Stimulated activated CD4-positive, alpha-beta T cell treated with anti-CD3 and anti-CD28 coated beads, Interleukin-15, amount 100 ng/mL, for 1 hour (primary cell): Measurements from ENCODE around the gene CADM2.

ENCODE experiments used
- DNase-seq, 2 donors: peaks; one replicate each; pipeline ENCODE4 v3.0.0-alpha.2; 2020; ENCODE audit warnings: low read depth in 1 of 2, low spot score in 1 of 2

CADM2 gene

DNA sequence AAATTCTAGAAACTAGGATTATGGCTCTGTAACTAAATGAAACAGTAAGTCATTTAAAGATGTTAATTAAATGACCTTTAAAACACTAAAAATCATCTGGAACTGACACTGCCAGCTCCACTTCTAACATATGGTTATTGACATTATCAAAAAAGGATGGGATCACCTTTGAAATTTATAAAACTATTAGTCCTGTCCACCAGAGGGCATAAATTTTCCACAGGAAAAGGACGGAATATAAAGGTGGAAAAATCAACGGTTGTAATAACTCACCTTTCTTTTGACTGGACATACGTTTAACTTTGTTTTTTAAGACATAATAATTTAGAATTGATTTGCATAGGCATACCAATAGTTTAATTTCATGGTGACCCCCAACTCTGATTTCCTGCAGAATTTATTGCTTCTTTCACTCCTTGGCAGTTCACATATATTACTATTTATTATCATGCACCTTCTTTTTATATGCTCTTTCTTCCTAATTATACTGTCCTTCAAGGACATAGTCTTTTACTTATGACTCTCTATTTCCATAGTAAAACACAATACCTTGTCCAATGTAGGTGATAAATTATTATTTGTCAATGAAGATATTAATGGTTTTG lies 345.7 kb downstream of the CADM2 start:
- no peak for DNase-seq

DNA sequence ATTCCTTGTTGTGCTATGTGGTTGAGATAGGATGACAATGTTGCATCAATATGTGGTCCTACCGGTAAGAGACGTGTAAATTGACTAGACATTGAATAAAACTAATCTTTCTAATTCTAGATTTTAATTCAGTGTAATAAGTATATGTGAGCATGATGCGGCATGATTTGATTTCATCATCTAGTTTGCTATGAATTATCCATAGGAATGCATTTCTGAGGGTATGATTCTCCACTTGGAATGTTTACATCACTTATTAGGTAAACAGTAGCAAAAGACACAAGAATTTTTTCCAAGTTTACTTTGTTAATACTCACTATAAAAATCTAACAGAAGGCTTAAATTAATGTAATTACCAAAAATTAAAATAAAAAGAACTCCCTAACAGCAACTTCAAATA lies 353.5 kb downstream of the CADM2 start:
- DNase-seq, result no peak

DNA sequence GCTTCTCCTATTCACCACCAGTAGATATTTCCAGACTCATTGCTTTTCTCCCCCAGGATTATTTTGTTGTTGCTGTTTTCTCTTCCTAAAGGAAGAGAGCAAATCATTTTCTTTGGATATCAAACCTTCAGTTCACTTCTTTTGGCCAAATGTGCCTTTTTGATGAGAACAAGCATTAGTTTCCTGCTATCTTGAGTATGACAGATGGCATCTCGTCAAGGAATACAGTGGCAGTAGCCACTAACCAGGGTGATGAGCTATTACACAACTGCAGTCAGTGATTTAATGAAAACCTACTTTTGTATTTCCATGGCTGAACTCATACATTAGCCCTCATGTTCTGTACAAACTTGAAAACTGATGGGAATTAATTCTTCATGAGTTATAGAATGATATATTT lies 354.6 kb downstream of the CADM2 start:
- DNase-seq, result no peak

DNA sequence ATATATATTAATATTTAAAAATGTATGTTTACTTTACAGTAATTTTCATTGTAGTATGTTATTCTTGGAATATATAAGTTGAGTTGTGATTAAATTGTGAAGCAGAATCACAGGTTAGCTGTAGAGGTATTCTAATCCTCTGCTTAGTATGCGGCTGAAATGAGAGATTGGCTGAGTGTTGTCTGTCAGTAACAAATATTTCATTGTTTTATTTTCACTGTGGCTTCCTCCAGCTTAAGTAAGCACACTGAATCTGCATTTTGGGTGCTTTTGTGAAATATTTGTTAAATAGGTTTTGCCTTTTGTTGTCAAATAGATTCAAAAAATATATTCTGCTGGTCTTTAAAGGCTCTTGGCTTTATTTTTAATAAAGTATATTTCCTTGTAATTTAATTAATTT lies 357.5 kb downstream of the CADM2 start:
- DNase-seq, result no peak

DNA sequence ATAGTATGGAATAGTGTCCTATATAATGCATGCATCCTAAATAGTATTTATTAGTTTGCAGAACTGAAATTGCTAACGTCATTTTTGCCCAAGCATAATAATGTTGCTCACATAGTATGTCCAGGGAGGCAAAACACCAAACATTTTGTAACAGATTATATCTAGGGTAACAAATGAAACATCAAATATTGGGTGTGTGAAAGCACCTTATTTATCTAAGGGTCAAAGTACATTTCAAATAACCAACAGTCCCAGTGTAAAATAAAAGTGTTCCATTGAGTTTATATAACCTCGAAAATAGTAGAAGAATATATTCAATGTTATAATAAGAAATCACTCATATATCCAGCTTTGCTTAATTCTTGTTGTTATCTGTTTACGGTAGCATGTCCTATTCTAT lies 363.1 kb downstream of the CADM2 start:
- no peak for DNase-seq

DNA sequence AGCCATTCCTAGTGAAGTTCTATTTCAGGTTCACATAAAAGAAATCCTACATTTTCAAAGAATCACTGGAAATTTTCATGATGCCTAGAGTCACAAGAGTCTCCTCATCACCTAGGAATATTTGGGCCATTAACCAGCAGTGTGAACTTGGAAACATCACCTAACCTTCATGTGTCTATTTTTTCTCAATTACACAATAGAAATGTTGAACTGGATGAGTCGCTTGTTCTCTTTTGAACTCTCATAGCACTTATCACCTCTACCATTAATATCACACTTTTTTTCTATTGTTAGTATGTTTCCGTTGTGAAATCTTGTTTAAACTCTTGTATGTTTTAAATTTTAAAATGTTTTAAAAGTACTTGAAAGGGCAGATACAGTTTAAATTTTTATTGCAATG lies 371.3 kb downstream of the CADM2 start:
- no peak for DNase-seq

DNA sequence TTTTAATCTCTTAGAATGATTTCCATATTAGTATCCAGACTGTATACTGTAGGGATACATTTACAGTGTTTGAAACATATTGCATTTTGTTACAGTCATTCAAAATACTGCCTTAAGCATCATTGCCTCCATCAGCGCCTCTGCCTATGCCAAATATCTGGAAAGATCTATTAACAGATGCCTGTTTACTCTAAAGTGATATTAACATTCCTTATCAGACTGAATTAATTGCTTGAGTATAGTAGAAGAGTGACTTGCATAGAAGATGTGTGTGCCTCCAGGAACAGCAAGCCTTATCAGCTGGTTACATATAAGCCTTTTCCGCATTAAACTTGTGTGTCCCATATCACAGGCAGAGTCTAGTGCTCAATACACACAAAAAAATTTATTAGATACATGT lies 379.1 kb downstream of the CADM2 start:
- no peak for DNase-seq

DNA sequence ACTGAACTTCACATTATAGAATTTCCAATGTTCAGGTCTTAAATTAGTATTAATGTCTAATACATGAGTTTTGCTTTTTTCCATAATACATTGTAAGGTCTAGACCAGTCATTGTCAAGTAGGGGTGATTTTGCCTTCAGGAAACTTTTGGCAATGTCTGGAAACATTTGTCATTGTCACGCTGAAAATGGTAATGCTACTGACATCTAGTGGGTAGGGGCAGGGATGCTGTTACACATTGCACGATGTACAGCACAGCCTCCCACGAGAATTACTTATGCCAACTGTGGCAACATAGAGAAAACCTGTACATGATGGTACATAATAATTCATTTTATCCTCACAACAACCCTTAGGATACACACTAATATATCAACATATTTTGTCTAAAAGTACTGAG lies 384.1 kb downstream of the CADM2 start:
- no peak for DNase-seq

DNA sequence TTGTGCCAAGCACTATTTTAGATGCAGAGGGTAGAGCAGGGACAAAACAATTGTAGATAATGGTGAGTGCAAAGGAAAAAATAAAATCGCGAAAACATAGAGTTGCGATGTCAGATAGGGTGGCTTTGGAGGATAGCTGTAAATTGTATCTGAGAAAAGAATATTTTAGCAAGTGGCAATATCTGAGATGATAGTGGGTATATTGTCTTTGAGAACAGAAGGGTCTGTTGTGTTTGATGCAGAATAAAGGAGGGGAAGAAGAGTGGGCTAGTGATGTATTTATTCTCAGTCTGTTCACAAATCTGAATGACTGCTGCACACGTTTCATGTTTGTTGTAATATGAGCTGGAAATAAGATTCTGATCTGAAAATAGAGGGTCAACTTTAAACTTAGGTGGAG lies 396.8 kb downstream of the CADM2 start:
- no peak for DNase-seq

DNA sequence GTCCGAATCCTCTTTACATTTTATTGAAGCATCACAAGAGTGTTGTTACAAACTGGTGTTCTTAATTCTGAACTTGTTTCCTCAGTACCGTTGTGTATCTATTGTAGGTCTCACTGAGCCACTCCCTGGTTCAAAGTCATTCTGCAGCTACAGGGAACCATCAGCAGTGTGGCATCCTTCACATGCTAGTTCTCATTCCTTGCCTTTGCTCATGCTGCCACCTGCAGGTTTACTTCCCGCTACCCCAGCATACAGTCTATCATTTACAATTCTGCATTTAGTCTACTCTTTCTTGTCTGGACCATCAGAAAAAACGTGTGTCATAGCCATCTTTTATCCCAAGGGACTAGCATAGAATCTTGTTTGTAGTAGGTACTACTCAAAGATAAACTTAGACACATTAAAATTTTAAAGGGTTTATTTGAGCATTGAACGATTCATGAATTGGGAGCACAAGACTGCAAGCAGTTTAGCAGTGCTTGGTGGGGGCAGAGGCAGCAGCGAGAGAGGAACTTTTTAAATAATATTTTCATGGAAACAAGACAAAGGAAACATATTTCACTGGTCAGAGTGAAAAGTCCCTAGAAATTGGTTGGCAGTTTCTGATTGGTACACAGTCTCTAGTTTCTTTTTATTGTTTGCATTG lies 402.1 kb downstream of the CADM2 start:
- DNase-seq, result no peak

DNA sequence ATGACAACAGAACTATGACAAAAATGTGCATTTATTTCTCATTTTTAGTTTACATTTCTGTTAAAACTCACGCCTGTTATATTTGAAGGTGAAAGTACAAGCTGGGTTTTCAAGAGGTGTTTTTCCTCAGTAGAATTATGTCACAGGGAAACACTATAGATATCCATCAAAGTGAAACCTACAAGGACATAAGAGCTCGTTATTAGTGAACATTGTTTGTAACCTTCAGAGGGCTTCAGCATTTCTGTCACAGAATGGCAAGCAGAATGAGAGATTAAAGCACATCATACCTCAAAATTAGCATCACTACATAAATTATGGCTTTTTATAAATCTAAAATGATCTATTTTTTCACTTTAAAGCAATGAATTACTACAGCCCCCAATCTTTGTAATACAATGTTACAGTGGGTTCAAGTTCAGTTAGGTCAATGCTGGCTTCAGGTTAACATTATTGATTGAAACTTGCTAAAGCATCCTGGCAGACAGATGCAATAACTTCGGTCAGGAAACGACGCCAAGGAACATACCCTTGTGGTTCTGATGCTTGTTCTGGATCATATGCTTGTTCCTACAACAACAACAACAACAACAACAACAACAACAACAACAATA lies 405.6 kb downstream of the CADM2 start:
- DNase-seq, result no peak

DNA sequence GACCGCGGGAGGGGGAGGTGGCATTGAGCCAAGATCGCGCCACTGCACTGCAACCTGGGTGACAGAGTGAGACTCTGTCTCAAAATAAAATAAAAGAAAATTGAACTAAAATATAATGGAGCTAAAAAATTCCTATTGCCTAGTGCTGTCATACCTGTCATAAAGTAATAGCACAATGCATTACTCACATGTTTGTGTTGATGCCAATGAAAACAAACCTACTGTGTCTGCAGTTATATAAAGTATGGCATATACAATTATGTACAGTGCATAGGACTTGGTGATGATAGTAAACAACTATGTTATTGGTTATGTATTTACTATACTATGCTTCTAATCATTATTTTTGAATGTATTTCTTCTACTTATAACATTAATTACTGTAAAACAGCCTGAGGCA lies 411.6 kb downstream of the CADM2 start:
- no peak for DNase-seq

DNA sequence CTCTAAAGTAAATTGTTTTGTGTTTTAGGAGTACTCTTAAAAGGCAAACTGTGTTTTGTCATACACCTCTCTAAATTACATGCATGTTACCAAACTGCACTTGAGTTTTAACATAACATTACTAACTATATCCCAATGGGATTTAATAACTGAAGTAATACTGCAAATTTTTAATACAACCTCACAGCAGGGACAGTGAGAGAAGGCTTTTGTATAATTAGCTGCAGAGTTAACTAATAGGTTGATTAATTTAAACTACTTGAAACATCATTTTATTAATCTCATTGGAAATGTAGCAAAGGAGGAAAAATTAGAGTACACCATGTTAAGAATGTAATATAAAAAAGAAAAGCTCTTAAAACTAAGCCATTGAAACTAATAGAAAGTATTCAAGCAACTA lies 417.3 kb downstream of the CADM2 start:
- no peak for DNase-seq

DNA sequence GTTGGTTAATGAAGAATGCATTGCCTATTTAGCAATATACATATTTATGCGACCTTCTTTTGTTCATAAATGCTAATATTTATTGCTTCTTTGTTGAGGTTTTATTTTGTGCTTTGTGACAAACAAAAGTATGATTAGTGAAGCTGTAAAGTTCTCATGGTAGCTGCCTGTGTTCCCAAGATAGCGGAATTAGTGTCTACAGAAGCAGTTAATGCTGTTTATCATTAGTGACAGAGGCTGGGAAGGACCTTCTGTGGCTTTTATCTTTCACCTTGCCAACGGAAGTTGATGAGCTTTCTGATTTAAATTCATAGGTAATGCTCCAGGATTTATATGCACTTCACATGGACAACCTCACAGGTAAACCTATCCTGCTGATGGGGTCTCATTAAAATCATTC lies 418.3 kb downstream of the CADM2 start:
- no peak for DNase-seq

DNA sequence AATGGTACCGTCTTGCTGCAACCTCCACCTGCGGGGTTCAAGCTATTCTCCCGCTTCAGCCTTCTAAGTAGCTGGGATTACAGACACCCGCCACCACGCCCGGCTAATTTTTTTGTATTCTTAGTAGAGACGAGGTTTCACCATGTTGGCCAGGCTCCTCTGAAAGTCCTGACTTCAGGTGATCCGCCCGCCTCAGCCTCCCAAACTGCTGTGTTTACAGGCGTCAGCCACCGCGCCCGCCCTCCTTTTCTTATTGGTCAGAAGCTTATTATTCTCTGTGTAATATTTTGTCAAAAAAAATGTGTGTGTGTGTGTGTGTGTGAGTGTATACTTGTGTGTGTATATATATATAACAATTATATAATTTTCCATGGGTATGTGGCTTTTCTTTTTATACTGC lies 425.6 kb downstream of the CADM2 start:
- no peak for DNase-seq

DNA sequence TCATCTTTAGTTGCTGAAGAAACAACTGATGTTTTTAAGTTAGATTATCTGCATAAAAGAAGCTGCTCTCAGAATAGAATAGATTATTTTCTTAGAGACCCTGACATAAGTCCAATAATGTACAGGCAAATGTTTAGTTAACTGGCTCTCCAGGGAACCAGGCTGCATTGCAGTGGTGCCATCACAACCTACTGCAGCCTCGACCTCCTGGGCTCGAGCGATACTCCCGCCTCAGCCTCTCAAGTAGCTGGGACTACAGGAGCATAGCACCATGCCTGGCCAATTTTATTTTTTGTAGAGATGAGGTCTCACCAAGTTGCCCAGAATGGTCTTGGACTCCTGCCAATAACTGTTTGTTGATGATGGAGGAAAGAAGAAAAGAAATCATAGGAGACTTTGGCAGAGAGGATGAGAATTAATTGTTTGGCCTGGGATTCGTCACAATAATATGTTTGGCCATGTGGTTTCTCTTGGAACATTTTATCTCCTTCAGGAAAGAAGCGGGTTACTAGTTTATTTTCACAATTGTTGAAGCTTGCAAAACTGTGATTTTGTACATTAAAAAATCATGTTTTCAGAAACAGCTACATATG lies 429.2 kb downstream of the CADM2 start:
- no peak for DNase-seq

DNA sequence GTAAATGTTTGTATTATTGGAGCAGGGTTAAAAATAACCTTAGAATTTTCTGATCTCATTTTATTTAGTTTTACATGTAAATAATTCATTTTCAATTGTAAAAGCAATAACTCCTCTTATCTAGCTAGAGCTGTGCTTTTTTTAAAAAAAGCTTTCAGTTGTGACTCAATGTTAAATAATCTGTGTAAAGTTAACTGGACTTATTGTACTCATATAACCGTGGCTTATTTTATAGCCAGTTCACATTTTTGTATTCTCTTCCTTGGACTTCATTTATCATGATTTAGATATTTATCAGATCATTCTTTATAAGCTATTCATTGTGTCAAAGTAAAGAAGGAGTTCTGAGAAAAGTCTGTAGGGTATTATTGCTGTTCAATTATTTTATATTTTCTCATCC lies 435.6 kb downstream of the CADM2 start:
- DNase-seq, result no peak

DNA sequence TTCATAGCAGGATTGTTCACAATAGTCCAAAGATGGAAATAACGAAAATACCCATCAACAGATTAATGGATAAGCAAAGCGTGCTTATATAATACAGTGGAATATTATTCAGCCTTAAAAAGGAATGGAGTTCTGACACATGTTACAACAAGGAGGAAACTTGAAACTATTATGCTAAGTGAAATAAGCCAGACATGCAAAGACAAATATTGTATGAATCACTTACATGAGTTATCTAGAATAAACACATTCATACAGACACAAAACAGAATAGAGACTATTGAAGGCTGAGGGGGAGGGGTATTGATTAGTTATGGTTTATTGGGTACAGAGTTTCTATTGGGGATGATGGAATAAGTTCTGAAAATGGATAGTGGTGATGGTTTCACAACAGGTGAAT lies 438.6 kb downstream of the CADM2 start:
- DNase-seq, result no peak

DNA sequence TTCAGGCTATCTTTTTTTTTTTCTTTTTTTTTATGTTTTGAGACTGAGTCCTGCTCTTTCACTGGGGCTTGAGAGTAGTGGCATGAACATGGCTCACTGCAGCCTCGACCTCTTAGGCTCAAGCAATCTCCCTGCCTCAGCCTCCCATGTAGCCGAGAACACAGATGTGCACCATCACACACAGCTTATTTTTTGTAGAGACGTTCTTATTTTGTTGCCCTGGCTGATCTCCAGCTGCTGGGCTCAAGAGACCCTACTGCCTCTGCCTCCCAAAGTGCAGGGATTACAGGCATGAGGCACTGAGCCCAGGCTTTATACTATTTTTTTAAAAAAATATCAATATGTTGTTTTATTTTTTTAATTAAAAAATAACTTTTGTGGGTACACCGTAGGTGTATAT lies 467.3 kb downstream of the CADM2 start:
- DNase-seq, result no peak

DNA sequence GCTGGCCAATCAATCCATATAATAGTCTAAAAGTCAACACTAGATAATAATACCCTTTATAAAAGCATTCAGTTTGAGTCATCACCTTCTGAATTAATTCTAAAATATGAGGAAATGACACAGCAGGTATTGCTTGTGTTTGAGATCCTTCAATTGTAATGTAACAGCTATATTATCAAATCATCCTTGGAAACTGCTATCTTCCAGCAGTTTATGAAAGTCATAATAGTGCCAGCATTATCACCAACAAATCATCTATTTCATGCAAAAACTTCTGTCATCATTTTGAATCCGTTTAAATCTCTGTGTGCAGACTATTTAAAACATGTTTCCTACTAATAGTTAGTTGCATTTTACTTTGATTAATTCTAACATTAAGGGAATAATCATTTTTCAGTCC lies 468.7 kb downstream of the CADM2 start:
- no peak for DNase-seq

DNA sequence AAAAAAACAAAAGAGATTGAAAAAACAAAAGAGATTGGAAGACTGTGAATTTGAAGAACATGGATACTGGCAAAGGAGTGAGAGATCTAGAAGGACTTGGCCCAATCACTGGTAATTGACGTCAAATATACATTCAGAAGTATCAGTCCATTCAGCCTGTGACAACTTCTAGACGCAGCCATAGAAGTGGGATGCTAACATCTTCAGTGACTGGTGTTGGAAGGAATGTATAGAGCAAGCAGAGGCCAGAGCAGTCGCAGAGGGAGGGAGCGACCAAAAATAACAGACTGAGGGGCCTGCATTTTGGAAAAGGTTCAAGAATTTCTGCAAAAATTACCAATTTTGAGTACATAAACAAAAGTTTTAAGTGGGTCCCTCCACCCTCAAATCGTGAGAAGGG lies 473.3 kb downstream of the CADM2 start:
- no peak for DNase-seq

DNA sequence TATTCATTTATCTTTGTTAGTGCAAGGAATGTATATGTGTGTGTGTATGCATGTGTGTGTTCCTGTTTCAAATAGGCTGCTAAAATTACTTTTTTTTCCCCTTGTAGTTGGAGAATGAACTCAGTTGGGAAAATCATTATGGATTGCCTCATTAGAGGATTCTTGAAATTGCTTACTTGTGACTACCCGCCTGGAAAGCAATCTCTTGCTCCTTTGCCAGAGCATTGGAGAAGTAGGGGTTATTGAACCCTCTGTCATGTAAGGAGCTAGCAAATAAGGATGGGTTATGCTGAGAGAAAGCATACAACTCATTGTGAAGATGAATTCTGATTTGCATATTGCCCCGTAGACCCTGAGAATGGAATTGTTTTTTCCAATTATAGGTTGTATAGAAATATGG lies 474.5 kb downstream of the CADM2 start:
- DNase-seq, result no peak
